Measurements from ENCODE around the gene SAMD3. TPM values are rescaled to one million over a fixed set of nuclear protein-coding genes. Genes with fewer than 3 reads are reported as not detected.

SAMD3 gene
- total and polyA plus RNA-seq, 2 donors (not counting 3 experiments of a cell fraction or from before 2014, with no cell fraction given), result not detected

- Histone ChIP-seq H3K4me2 (ENCODE audit: insufficient read depth, low read length) (no peak overlapping the region), H3K9ac (replicated peaks; ENCODE audit: extremely low read depth, insufficient read depth, low read length) (no peak overlapping the region), H4K20me1 (replicated peaks; ENCODE audit: control insufficient read depth, extremely low read depth, insufficient read depth, low read length) (no peaks in the 10 kb centered on the region), H3K4me3 (replicated peaks in 1 of 3; ENCODE audit: insufficient read depth in 1 of 3, low read depth in 1 of 3, low read length in 3 of 3) (no peak overlapping the region), H3K36me3 (ENCODE audit: control insufficient read depth in 2 of 2, extremely low read depth in 1 of 2, insufficient read depth in 2 of 2, low read length in 2 of 2) (no peaks in the 10 kb centered on the region), H3K4me1 (ENCODE audit: control insufficient read depth, extremely low read depth, insufficient read depth, low read length) (no peaks in the 10 kb centered on the region), H2AFZ (ENCODE audit: low read depth, low read length) (no peak overlapping the region), H3K27me3 (ENCODE audit: control insufficient read depth in 2 of 2, insufficient read depth in 2 of 2, low read length in 2 of 2) (peaks cover 3 to 10% of the 10 kb centered on the region in 2 experiments), H3K79me2 (ENCODE audit: control insufficient read depth, insufficient read depth, low read length) (no peaks in the 10 kb centered on the region), H3K27ac (ENCODE audit: insufficient read depth, low read depth, low read length) (no peak overlapping the region), H3K9me3 (replicated peaks; ENCODE audit: control insufficient read depth, insufficient read depth, low read length) (no peaks in the 10 kb centered on the region), H3K9me1 (replicated peaks; ENCODE audit: control insufficient read depth, extremely low read depth, insufficient read depth, low read length) (no peaks in the 10 kb centered on the region)
- ChIA-PET CTCF (interaction anchor here (1.5 to 1.8 kb wide), 2 partner anchors 16 to 26 kb away, joined by 5 read pairs; no protein-coding TSS in a partner anchor), POLR2A (no interaction called here)
- no peak for TF ChIP-seq EZH2 (IDR thresholded peaks at IDR 0.05; ENCODE audit: borderline replicate concordance, low read depth, low read length, severe bottlenecking)
- intact Hi-C loops (cut with micrococcal nuclease) (no loop called here), dilution Hi-C loops (cut with MboI; ENCODE audit: extremely low pct_ligation_motif_present, low sequenced_read_pairs) (no loop called here)
- no peak for FAIRE-seq
- DNase-seq (ENCODE audit: low read depth, low spot score), result no peak
- no TSS peak for BruUV-seq (replicated peaks)
Measured at GRCh38 chr6:130203370-130203769, 19.4 kb downstream of the SAMD3 start.

- Histone ChIP-seq H3K36me3 (ENCODE audit: control insufficient read depth in 2 of 2, extremely low read depth in 1 of 2, insufficient read depth in 2 of 2, low read length in 2 of 2) (no peaks in the 10 kb centered on the region), H3K27me3 (ENCODE audit: control insufficient read depth in 2 of 2, insufficient read depth in 2 of 2, low read length in 2 of 2) (peaks cover 3 to 10% of the 10 kb centered on the region in 2 experiments), H3K27ac (ENCODE audit: insufficient read depth, low read depth, low read length) (no peak overlapping the region), H3K4me2 (ENCODE audit: insufficient read depth, low read length) (no peak overlapping the region), H4K20me1 (replicated peaks; ENCODE audit: control insufficient read depth, extremely low read depth, insufficient read depth, low read length) (no peaks in the 10 kb centered on the region), H3K4me3 (replicated peaks in 1 of 3; ENCODE audit: insufficient read depth in 1 of 3, low read depth in 1 of 3, low read length in 3 of 3) (no peak overlapping the region), H3K9me1 (replicated peaks; ENCODE audit: control insufficient read depth, extremely low read depth, insufficient read depth, low read length) (no peaks in the 10 kb centered on the region), H3K79me2 (ENCODE audit: control insufficient read depth, insufficient read depth, low read length) (no peaks in the 10 kb centered on the region), H3K4me1 (ENCODE audit: control insufficient read depth, extremely low read depth, insufficient read depth, low read length) (no peaks in the 10 kb centered on the region), H3K9ac (replicated peaks; ENCODE audit: extremely low read depth, insufficient read depth, low read length) (no peak overlapping the region), H2AFZ (ENCODE audit: low read depth, low read length) (no peak overlapping the region), H3K9me3 (replicated peaks; ENCODE audit: control insufficient read depth, insufficient read depth, low read length) (no peaks in the 10 kb centered on the region)
- no peak for TF ChIP-seq EZH2 (IDR thresholded peaks at IDR 0.05; ENCODE audit: borderline replicate concordance, low read depth, low read length, severe bottlenecking)
- TF ChIP-seq MAX (IDR thresholded peaks at IDR 0.05; ENCODE audit: insufficient read depth, insufficient read length), result no peak
- TF ChIP-seq GATA2 (IDR thresholded peaks at IDR 0.05; ENCODE audit: insufficient read depth, insufficient read length, low read depth, low read length), result no peak
- no peak for TF ChIP-seq MYC (IDR thresholded peaks at IDR 0.05; ENCODE audit: low read depth, low read length)
- TF ChIP-seq POLR2A (IDR thresholded peaks at IDR 0.05; ENCODE audit: low read depth, low read length), result no peak
- no peak for TF ChIP-seq JUN (IDR thresholded peaks at IDR 0.05; ENCODE audit: borderline replicate concordance, insufficient read depth, insufficient read length, low read depth)
- no peak for TF ChIP-seq CTCF (IDR thresholded peaks at IDR 0.05; ENCODE audit: extremely low read depth in 1 of 2, insufficient read depth in 1 of 2, low read depth in 1 of 2, low read length in 2 of 2)
- TF ChIP-seq FOS (IDR thresholded peaks at IDR 0.05; ENCODE audit: borderline replicate concordance, insufficient read depth, low read length), result no peak
- TF ChIP-seq POLR2AphosphoS5 (IDR thresholded peaks at IDR 0.05; ENCODE audit: insufficient read depth, low read depth, low read length), result no peak
- FAIRE-seq, result no peak
- no peak for DNase-seq (ENCODE audit: low read depth, low spot score)
- POLR2A ChIA-PET, result no interaction called here
- CTCF ChIA-PET, result interaction anchor here (1.5 to 1.8 kb wide), 2 partner anchors 15 to 25 kb away, joined by 5 read pairs; no protein-coding TSS in a partner anchor
- BruUV-seq (replicated peaks), result no TSS peak
- intact Hi-C loops (cut with micrococcal nuclease) (no loop called here), dilution Hi-C loops (cut with MboI; ENCODE audit: extremely low pct_ligation_motif_present, low sequenced_read_pairs) (no loop called here)
Measured at GRCh38 chr6:130202782-130203181, 20.0 kb downstream of the SAMD3 start.

Measured in endothelial cell of umbilical vein (primary cell).